IPS-18c (cell line): ENCODE results near the gene FRY.

Source experiments
- H3K4me3 ChIP-seq: 2 replicates; pipeline ENCODE4 v1.7.0; 2013; ENCODE audit warnings: low read depth, mild to moderate bottlenecking, low read length, moderate library complexity; ENCODE audit not compliant: insufficient read depth
- H3K9me3 ChIP-seq: one replicate; pipeline ENCODE4 v1.6.1; 2013; ENCODE audit warnings: mild to moderate bottlenecking, low read length, moderate library complexity; ENCODE audit not compliant: control insufficient read depth, insufficient read depth

Gene FRY

GRCh38 chr13:32264407-32264806 lies 232.8 kb downstream of the FRY start:
- Histone ChIP-seq H3K9me3 (no peaks in the 10 kb centered on the region), H3K4me3 (no peak overlapping the region)

- no peak overlapping the region for H3K4me3 ChIP-seq
- H3K9me3 ChIP-seq = no peaks in the 10 kb centered on the region
Measured at GRCh38 chr13:32265726-32266125, 234.2 kb downstream of the FRY start.

- no peak overlapping the region for H3K4me3 ChIP-seq
- no peaks in the 10 kb centered on the region for H3K9me3 ChIP-seq
Measured at GRCh38 chr13:32266130-32266529, 234.6 kb downstream of the FRY start.

GRCh38 chr13:32267836-32268439 lies 236.4 kb downstream of the FRY start:
- Histone ChIP-seq H3K9me3 (no peaks in the 10 kb centered on the region), H3K4me3 (no peak overlapping the region)

GRCh38 chr13:32272021-32272683 lies 240.6 kb downstream of the FRY start:
- H3K9me3 ChIP-seq = no peaks in the 10 kb centered on the region
- H3K4me3 ChIP-seq = no peak overlapping the region

GRCh38 chr13:32277839-32278238 lies 246.3 kb downstream of the FRY start:
- no peak overlapping the region for H3K4me3 ChIP-seq
- no peaks in the 10 kb centered on the region for H3K9me3 ChIP-seq

- Histone ChIP-seq H3K4me3 (no peak overlapping the region), H3K9me3 (no peaks in the 10 kb centered on the region)
Measured at GRCh38 chr13:32278426-32278825, 246.9 kb downstream of the FRY start.

GRCh38 chr13:32281096-32281495 lies 249.5 kb downstream of the FRY start:
- H3K4me3 ChIP-seq = no peak overlapping the region
- no peaks in the 10 kb centered on the region for H3K9me3 ChIP-seq

GRCh38 chr13:32282096-32282711 lies 250.6 kb downstream of the FRY start:
- Histone ChIP-seq H3K4me3 (no peak overlapping the region), H3K9me3 (no peaks in the 10 kb centered on the region)

GRCh38 chr13:32284927-32285632 lies 253.5 kb downstream of the FRY start:
- Histone ChIP-seq H3K9me3 (no peaks in the 10 kb centered on the region), H3K4me3 (no peak overlapping the region)

GRCh38 chr13:32285633-32285965 lies 254.0 kb downstream of the FRY start:
- H3K4me3 ChIP-seq = no peak overlapping the region
- no peaks in the 10 kb centered on the region for H3K9me3 ChIP-seq

GRCh38 chr13:32297206-32297605 lies 265.6 kb downstream of the FRY start:
- no peak overlapping the region for H3K4me3 ChIP-seq
- no peaks in the 10 kb centered on the region for H3K9me3 ChIP-seq

- Histone ChIP-seq H3K4me3 (no peak overlapping the region), H3K9me3 (no peaks in the 10 kb centered on the region)
Measured at GRCh38 chr13:32298695-32299094, 267.1 kb downstream of the FRY start.

GRCh38 chr13:32299893-32300292 lies 268.3 kb downstream of the FRY start:
- no peaks in the 10 kb centered on the region for H3K9me3 ChIP-seq
- no peak overlapping the region for H3K4me3 ChIP-seq

GRCh38 chr13:32300406-32300805 lies 268.8 kb downstream of the FRY start:
- Histone ChIP-seq H3K4me3 (no peak overlapping the region), H3K9me3 (no peaks in the 10 kb centered on the region)

- Histone ChIP-seq H3K9me3 (no peaks in the 10 kb centered on the region), H3K4me3 (no peak overlapping the region)
Measured at GRCh38 chr13:32300920-32301319, 269.3 kb downstream of the FRY start.

GRCh38 chr13:32302461-32302860 lies 270.9 kb downstream of the FRY start:
- no peaks in the 10 kb centered on the region for H3K9me3 ChIP-seq

GRCh38 chr13:32305646-32306045 lies 274.1 kb downstream of the FRY start:
- Histone ChIP-seq H3K4me3 (no peak overlapping the region), H3K9me3 (no peaks in the 10 kb centered on the region)

More at GRCh38 chr13:32302461-32302860, 270.9 kb downstream of the FRY start:
- no peak overlapping the region for H3K4me3 ChIP-seq
